Endodermal cell (in vitro differentiated cells): ENCODE measurements around the gene PDHX. TPM values are rescaled to one million over a fixed set of nuclear protein-coding genes. Genes with fewer than 3 reads are reported as not detected.

Source experiments
- DNase-seq: peaks from one replicate; pipeline ENCODE4 v3.0.0-alpha.2; 2017
- H3K27ac ChIP-seq: 2 replicates; pipeline ENCODE4 v1.5.1; 2013; ENCODE audit warnings: mild to moderate bottlenecking, low read depth, low read length, moderate library complexity
- H3K27me3 ChIP-seq: 2 replicates; pipeline ENCODE4 v1.6.1; 2013; ENCODE audit warnings: mild to moderate bottlenecking, low read length, moderate library complexity; ENCODE audit not compliant: insufficient read depth, control insufficient read depth, poor library complexity, severe bottlenecking
- H3K36me3 ChIP-seq: 2 replicates; pipeline ENCODE4 v1.7.0; 2013; ENCODE audit warnings: mild to moderate bottlenecking, low read length, moderate library complexity; ENCODE audit not compliant: control insufficient read depth, insufficient read depth
- H3K4me1 ChIP-seq: one replicate; pipeline ENCODE4 v1.7.0; 2013; ENCODE audit warnings: low read length; ENCODE audit not compliant: control insufficient read depth, insufficient read depth
- H3K4me3 ChIP-seq: 2 replicates; pipeline ENCODE4 v1.5.1; 2013; ENCODE audit warnings: mild to moderate bottlenecking, low read length, moderate library complexity
- H3K9ac ChIP-seq: 2 replicates; pipeline ENCODE4 v1.6.1; 2013; ENCODE audit warnings: mild to moderate bottlenecking, low read length, moderate library complexity; ENCODE audit not compliant: poor library complexity, severe bottlenecking; ENCODE audit errors: extremely low read depth
- H3K9me3 ChIP-seq: 2 replicates; pipeline ENCODE4 v1.6.1; 2013; ENCODE audit warnings: mild to moderate bottlenecking, low read length, moderate library complexity; ENCODE audit not compliant: control insufficient read depth
- H3K27ac Mint-ChIP-seq: 2 replicates; pipeline ENCODE4 v1.8.0; 2020; ENCODE audit warnings: mixed read lengths
- H3K27me3 Mint-ChIP-seq: 2 replicates; pipeline ENCODE4 v1.8.0; 2021; ENCODE audit warnings: mild to moderate bottlenecking, mixed read lengths; ENCODE audit not compliant: insufficient read depth
- H3K36me3 Mint-ChIP-seq: 2 replicates; pipeline ENCODE4 v1.8.0; 2020; ENCODE audit warnings: low read depth, mixed read lengths
- H3K4me1 Mint-ChIP-seq: 2 replicates; pipeline ENCODE4 v1.8.0; 2020; ENCODE audit warnings: mixed read lengths
- H3K4me3 Mint-ChIP-seq: 2 replicates; pipeline ENCODE4 v1.8.0; 2020; ENCODE audit warnings: mild to moderate bottlenecking, moderate library complexity, mixed read lengths
- H3K9me3 Mint-ChIP-seq: 2 replicates; pipeline ENCODE4 v1.8.0; 2020; ENCODE audit warnings: mild to moderate bottlenecking, mixed read lengths
- WGBS, 2 experiments: methylation state at CpG; one replicate each; pipeline versions ENCODE4 v1.1.5 to v1.1.7; 2013; ENCODE audit warnings: missing lambda C conversion rate in 2 of 2, mixed read lengths in 1 of 2; ENCODE audit not compliant: insufficient coverage in 1 of 2, insufficient read length in 1 of 2; 5-methylcytosine and 5-hydroxymethylcytosine counted together
- long read RNA-seq, 4 experiments: library from polyadenylated mRNA in 2 of 4; library from RNA in 1 of 4; library from capped mRNA in 1 of 4; stranded (forward) in 3 of 4; unstranded in 1 of 4; transcript quantifications; one replicate each; pipeline ENCODE4 v2.0.0, GENCODE V29; 2020 to 2021; ENCODE audit warnings: inconsistent platforms in 1 of 4
- polyA plus RNA-seq, 2 experiments: library from polyadenylated mRNA; stranded (reverse); fragments of 50-300 nt; gene quantifications; one replicate each; pipeline ENCODE4 v1.2.3, GENCODE V29; 2013
- total RNA-seq, 2 donors: library from RNA; stranded (reverse); fragmentation: NEBNext Ultra II Directional in 1 of 2; extraction: Animal tissue kit (Norgen Biotek cat#: 25700) in 1 of 2; gene quantifications; 2 replicates in 1 of 2; 3 replicates in 1 of 2; pipeline ENCODE4 v1.2.1, GENCODE V29; 2021
- TF ChIP-seq, protein P1 (sequence below): fragments of 200-600 bp; sonication (generic); conservative IDR thresholded peaks from 2 replicates; pipeline ENCODE4 v1.5.0; 2021; ENCODE audit warnings: antibody characterized with exemption, mild to moderate bottlenecking

The PDHX gene
- total RNA-seq = 10 to 100 TPM; 42.0 to 48.6 TPM
- polyA plus RNA-seq (2013, experiment 1 of 2) = 25.1 TPM
- 25.5 TPM for polyA plus RNA-seq (2013, experiment 2 of 2)
- long read RNA-seq, experiment 1, transcript PDHX-201 (11 exons, 2,389 nt) = major isoform, 5 of 15 reads
- long read RNA-seq, experiment 1, partial matches to known transcripts = 5 of 15 reads
- long read RNA-seq, experiment 1, other reads (novel, unspliced or antisense) = 4 of 15 reads
- long read RNA-seq, experiment 2, transcript PDHX-201 (11 exons, 2,389 nt) = major isoform, 86 of 109 reads
- long read RNA-seq, experiment 2, partial matches to known transcripts = 14 of 109 reads
- long read RNA-seq, experiment 2, other reads (novel, unspliced or antisense) = 9 of 109 reads
- long read RNA-seq, experiment 3, transcript PDHX-201 (11 exons, 2,389 nt) = major isoform, 272 of 309 reads
- long read RNA-seq, experiment 3, partial matches to known transcripts = 13 of 309 reads
- long read RNA-seq, experiment 3, other reads (novel, unspliced or antisense) = 19 of 309 reads
- long read RNA-seq, experiment 4, transcript PDHX-201 (11 exons, 2,389 nt) = major isoform, 57 of 79 reads
- long read RNA-seq, experiment 4, partial matches to known transcripts = 10 of 79 reads
- long read RNA-seq, experiment 4, other reads (novel, unspliced or antisense) = 9 of 79 reads

DNA sequence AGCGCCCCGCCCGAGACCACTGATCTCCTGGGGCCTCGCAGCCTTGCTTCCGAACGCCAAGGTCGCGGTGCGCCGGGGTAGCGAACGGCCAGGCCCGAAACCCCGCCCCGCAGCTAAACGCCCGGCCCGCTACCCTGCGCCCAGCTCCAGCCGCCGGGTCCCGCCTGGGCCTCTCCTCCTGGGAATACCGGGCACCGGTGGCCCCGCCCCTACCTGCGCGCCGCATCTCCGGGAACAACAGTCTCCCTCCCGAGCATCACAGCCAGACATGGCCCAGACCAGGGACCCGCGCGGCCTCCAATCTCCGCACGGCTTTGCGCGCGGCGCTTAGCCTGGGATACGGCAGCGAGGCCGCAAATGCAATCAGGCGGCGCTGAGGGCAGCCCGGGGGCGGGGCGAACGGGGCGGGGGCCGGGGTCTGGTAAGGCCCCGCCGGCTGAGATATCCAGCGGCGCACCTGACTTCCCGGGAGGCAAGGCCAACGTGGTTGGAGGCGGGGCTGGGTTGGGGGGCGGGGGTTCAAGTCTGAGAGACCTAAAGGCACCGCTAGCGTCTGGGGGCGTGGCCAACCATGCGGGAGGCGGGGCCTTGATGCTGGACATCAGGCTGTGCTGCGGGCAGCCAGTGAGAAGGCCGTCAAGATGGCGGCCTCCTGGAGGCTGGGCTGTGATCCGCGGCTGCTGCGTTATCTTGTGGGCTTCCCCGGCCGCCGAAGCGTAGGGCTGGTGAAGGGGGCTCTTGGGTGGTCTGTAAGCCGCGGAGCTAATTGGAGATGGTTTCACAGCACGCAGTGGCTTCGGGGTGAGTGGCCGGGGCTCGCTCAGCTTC, at the start of gene PDHX, which contains the start of gene APIP:
TSS of gene PDHX (plus strand) at position 604 of the 828 bp plus-strand sequence. CDS start at position 642, 38 bp downstream.
TSS of gene APIP (minus strand) at position 365 of the 828 bp plus-strand sequence. CDS start at position 270, 95 bp downstream.
- H3K9me3 ChIP-seq = peaks cover 6% of the 10 kb centered on the region
- WGBS, 2 experiments = 0% methylated on average over 31 to 79 of the region's 79 CpGs
- peak within 1 kb of the TSS; percentile 99 for H3K27ac Mint-ChIP-seq
- peaks cover 7% of the 10 kb centered on the region for H3K4me1 ChIP-seq
- H3K27me3 Mint-ChIP-seq = no peaks in the 10 kb centered on the region
- H3K4me3 ChIP-seq = peak within 1 kb of the TSS; percentile 87
- no peaks in the 10 kb centered on the region for H3K9me3 Mint-ChIP-seq
- peaks cover 26% of the 10 kb centered on the region for H3K36me3 ChIP-seq
- H3K36me3 Mint-ChIP-seq = peaks cover 27% of the 10 kb centered on the region
- no peaks in the 10 kb centered on the region for H3K27me3 ChIP-seq
- H3K27ac ChIP-seq = peak within 1 kb of the TSS; percentile 91
- peaks cover 16% of the 10 kb centered on the region for H3K4me1 Mint-ChIP-seq
- peak within 1 kb of the TSS; percentile 98 for H3K4me3 Mint-ChIP-seq
- TF ChIP-seq, protein P1, sequence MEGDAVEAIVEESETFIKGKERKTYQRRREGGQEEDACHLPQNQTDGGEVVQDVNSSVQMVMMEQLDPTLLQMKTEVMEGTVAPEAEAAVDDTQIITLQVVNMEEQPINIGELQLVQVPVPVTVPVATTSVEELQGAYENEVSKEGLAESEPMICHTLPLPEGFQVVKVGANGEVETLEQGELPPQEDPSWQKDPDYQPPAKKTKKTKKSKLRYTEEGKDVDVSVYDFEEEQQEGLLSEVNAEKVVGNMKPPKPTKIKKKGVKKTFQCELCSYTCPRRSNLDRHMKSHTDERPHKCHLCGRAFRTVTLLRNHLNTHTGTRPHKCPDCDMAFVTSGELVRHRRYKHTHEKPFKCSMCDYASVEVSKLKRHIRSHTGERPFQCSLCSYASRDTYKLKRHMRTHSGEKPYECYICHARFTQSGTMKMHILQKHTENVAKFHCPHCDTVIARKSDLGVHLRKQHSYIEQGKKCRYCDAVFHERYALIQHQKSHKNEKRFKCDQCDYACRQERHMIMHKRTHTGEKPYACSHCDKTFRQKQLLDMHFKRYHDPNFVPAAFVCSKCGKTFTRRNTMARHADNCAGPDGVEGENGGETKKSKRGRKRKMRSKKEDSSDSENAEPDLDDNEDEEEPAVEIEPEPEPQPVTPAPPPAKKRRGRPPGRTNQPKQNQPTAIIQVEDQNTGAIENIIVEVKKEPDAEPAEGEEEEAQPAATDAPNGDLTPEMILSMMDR = no peak
- H3K9ac ChIP-seq = peak within 1 kb of the TSS; percentile 96
- DNase-seq = peak; percentile 99

DNA sequence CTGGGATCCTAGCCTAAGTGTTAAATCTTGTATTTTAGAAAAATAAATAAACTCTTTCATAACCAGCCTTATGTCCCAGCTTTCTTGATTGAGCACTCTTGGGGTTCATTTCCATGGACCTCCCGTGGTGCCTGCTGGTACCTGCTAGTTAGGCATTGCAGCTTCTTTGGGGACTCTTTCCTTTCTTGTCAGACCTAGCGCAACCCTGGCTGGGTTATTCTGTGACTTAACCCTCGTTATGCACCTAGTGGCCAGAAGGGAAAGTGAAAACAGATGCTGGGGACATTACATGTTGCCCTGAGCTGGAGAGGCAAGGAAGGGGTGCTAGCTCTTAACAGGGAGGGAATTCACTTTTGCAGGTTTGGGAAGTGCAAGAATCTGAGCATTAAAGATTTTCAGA, 47.0 kb upstream of the PDHX start:
- H3K9ac ChIP-seq = no peak overlapping the region
- peak; percentile 75 for DNase-seq
- Mint-ChIP-seq H3K36me3 (peaks cover 13% of the 10 kb centered on the region), H3K27ac (no peak overlapping the region), H3K4me3 (no peak overlapping the region), H3K9me3 (peaks cover 2% of the 10 kb centered on the region), H3K4me1 (peaks cover 15% of the 10 kb centered on the region), H3K27me3 (peaks cover 3% of the 10 kb centered on the region)
- H3K27me3 ChIP-seq = no peaks in the 10 kb centered on the region
- no peaks in the 10 kb centered on the region for H3K36me3 ChIP-seq
- no peaks in the 10 kb centered on the region for H3K9me3 ChIP-seq
- no peak overlapping the region for H3K27ac ChIP-seq
- 71 to 72% methylated on average over 2 to 3 of the region's 3 CpGs for WGBS, 2 experiments
- H3K4me3 ChIP-seq = no peak overlapping the region
- TF ChIP-seq, protein P1 = peak; percentile 73
- H3K4me1 ChIP-seq = peaks cover 5% of the 10 kb centered on the region

DNA sequence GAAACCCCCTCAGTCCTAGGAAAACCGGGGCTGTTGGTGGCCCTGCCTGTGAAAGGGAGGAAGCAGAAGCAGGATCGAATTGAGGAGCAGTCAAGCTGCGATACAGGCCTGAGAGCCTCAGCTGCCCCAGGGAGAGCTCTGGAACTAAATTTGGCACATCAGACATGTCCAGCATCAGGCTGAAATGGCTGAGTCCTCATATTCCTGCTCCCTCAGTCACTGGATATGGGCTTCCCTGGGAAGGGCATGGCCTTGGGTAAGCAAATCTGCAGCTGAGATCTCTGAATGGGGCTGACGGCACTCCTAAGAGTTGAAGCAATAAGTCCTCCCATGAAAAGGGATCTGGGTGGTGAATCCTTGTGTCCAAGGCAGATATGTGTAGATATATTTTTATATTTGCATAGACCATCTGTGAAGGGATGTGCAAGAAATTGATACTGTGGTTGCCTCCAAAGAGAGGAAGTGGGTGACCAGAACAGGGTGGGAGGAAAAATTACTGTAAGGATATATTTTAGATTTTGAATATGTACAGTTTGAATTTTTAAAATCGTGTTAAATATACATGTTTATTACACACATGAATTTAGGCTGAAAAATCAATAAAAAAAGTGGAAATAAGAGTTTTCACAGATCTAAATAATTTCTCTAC, 45.7 kb upstream of the PDHX start:
- Histone ChIP-seq H3K4me1 (peaks cover 5% of the 10 kb centered on the region), H3K4me3 (no peak overlapping the region), H3K9me3 (peaks cover 7% of the 10 kb centered on the region), H3K36me3 (no peaks in the 10 kb centered on the region), H3K27me3 (no peaks in the 10 kb centered on the region), H3K9ac (no peak overlapping the region), H3K27ac (no peak overlapping the region)
- WGBS, 2 experiments = 90 to 95% methylated on average over 3 to 4 of the region's 5 CpGs
- Mint-ChIP-seq H3K4me1 (peaks cover 15% of the 10 kb centered on the region), H3K9me3 (peaks cover 6% of the 10 kb centered on the region), H3K36me3 (peaks cover 23% of the 10 kb centered on the region), H3K27me3 (peaks cover 3% of the 10 kb centered on the region), H3K27ac (no peak overlapping the region), H3K4me3 (no peak overlapping the region)
- no peak for DNase-seq
- TF ChIP-seq, protein P1 = no peak
